Natural killer cell treated with Interleukin-12 subunit alpha and Interleukin-12 subunit beta and Interleukin-15 and Interleukin-18, amount 100 ng/mL, for 72 hours (primary cell): ENCODE results near the gene PARP14. TPM values are rescaled to one million over a fixed set of nuclear protein-coding genes. Genes with fewer than 3 reads are reported as not detected.
"Not testable (repeated sequence)": the region's sequence is repeated elsewhere in the genome, so short reads cannot be mapped to it uniquely, and the experiment has no call there.

Source experiments
- ATAC-seq, 2 donors: fragments of 150-1000 bp; cut with Tn5 transposase in 1 of 2; sonication (Bioruptor Pico), chemical (Tn5 transposase) in 1 of 2; 2 replicates each; pipeline ENCODE4 v1.10.0; 2021
- DNase-seq: peaks from one replicate; pipeline ENCODE4 v3.0.0; 2022; ENCODE audit warnings: low spot score
- H3K27ac Mint-ChIP-seq, 2 donors: 1 replicate in 1 of 2; 2 replicates in 1 of 2; pipeline ENCODE4 v1.8.0; 2022; ENCODE audit warnings: mixed read lengths in 2 of 2, mild to moderate bottlenecking in 1 of 2, moderate library complexity in 1 of 2
- H3K27me3 Mint-ChIP-seq, 2 donors: 1 replicate in 1 of 2; 2 replicates in 1 of 2; pipeline ENCODE4 v1.8.0; 2022; ENCODE audit warnings: mixed read lengths in 2 of 2
- H3K36me3 Mint-ChIP-seq: one replicate; pipeline ENCODE4 v1.8.0; 2022; ENCODE audit warnings: mixed read lengths
- H3K4me1 Mint-ChIP-seq, 2 donors: 1 replicate in 1 of 2; 2 replicates in 1 of 2; pipeline ENCODE4 v1.8.0; 2022; ENCODE audit warnings: low read depth in 2 of 2, mixed read lengths in 2 of 2, mild to moderate bottlenecking in 1 of 2
- H3K4me3 Mint-ChIP-seq: one replicate; pipeline ENCODE4 v1.8.0; 2022; ENCODE audit warnings: mixed read lengths
- H3K9me3 Mint-ChIP-seq: 2 replicates; pipeline ENCODE4 v1.8.0; 2022; ENCODE audit warnings: mixed read lengths
- total RNA-seq, 2 donors: library from RNA; stranded (reverse); gene quantifications; one replicate each; pipeline ENCODE4 v1.2.3, GENCODE V29; 2022

PARP14 gene
- total RNA-seq, 2 donors from 2014 or later, result 142 to 143 TPM

DNA sequence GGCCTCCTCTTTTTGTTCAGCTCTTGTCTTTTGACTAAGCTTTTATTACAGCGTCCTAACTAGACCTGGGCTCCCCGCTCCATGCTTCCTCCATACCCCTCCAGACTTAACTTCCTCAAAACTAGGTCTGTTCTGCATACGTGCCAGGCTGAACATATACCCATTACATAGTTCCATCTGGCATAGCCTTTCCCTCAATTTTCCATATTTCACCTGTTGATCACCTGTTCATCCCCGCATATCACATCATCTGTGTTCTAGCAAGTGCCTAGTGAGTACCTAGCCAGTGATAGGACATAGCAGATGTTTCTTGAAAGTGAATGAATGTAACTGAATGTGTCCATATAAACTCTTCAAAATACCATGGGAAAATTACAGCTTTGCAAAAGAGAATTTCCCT lies 36.0 kb downstream of the PARP14 start:
- Mint-ChIP-seq H3K36me3 (peaks cover 71% of the 10 kb centered on the region), H3K27ac (no peak overlapping the region), H3K27me3 (no peaks in the 10 kb centered on the region), H3K4me3 (no peak overlapping the region), H3K4me1 (peaks cover 4 to 6% of the 10 kb centered on the region in 2 donors), H3K9me3 (no peaks in the 10 kb centered on the region)
- no peak for ATAC-seq
- no peak for DNase-seq

DNA sequence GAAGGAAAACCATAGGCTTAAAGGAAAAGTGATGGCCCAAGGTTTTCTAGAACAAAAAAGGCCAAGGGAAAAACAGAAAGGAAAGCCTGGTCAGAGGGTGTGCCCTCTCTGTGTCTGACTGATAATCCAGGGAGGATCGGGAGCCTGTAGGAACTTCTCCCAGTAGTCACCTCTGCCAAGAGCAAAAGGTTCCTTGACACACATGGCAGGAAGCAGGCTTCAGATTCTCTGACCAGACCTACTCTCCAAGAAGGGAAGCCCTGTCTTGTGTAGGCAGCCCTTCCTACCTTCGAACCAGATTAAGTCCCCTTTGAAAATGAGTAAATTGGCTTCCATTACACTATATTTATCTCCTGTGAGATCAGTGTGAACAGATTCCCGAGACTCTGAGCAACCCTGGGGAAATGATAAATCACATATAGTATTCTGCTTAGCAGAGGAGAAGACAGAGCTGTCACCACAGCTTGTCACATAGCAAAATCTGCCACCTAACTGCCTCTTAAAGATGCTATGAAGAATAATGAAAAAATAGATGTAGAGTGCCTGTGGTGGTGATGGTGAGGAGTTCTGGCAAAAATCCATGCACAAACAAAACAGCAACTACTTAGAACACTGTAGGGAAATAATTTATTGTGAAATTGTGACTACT lies 38.8 kb downstream of the PARP14 start:
- Mint-ChIP-seq H3K27ac (peak overlapping the region in 1 of 2 donors; percentile 24), H3K27me3 (no peaks in the 10 kb centered on the region), H3K4me1 (peaks cover 0 to 2% of the 10 kb centered on the region in 2 donors), H3K36me3 (peaks cover 67% of the 10 kb centered on the region), H3K4me3 (no peak overlapping the region), H3K9me3 (no peaks in the 10 kb centered on the region)
- ATAC-seq (no peak), DNase-seq (no peak)

GRCh38 chr3:122725106-122725505 lies 44.5 kb downstream of the PARP14 start:
- ATAC-seq (no peak), DNase-seq (no peak)
- H3K9me3 Mint-ChIP-seq, result no peaks in the 10 kb centered on the region
- H3K27ac Mint-ChIP-seq, result no peak overlapping the region
- H3K4me3 Mint-ChIP-seq, result no peak overlapping the region
- H3K36me3 Mint-ChIP-seq, result peaks cover 42% of the 10 kb centered on the region
- H3K4me1 Mint-ChIP-seq, result peaks cover 0 to 2% of the 10 kb centered on the region in 2 donors
- no peaks in the 10 kb centered on the region for H3K27me3 Mint-ChIP-seq

- DNase-seq (no peak), ATAC-seq (no peak)
- H3K4me3 Mint-ChIP-seq, result no peak overlapping the region
- H3K4me1 Mint-ChIP-seq, result peaks cover 4 to 6% of the 10 kb centered on the region in 2 donors
- H3K9me3 Mint-ChIP-seq, result no peaks in the 10 kb centered on the region
- peaks cover 34% of the 10 kb centered on the region for H3K36me3 Mint-ChIP-seq
- no peak overlapping the region for H3K27ac Mint-ChIP-seq
- no peaks in the 10 kb centered on the region for H3K27me3 Mint-ChIP-seq
Observed at GRCh38 chr3:122727294-122727693, 46.7 kb downstream of the PARP14 start.

DNA sequence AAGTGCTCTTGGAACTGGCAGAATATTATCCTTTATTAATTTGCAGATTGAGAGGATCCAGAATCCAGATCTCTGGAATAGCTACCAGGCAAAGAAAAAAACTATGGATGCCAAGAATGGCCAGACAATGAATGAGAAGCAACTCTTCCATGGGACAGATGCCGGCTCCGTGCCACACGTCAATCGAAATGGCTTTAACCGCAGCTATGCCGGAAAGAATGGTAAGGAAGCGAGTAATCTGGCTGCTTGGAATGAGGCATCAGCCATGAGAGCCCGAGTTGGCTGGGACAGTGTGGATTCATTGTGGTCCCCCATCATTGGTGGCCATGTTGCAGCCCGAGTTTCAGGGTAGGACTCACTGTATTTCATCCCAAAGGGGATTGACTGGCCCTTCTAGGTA lies 47.1 kb downstream of the PARP14 start:
- Mint-ChIP-seq H3K27me3 (no peaks in the 10 kb centered on the region), H3K9me3 (no peaks in the 10 kb centered on the region), H3K4me3 (no peak overlapping the region), H3K36me3 (peaks cover 30% of the 10 kb centered on the region), H3K4me1 (peaks cover 4 to 6% of the 10 kb centered on the region in 2 donors), H3K27ac (no peak overlapping the region)
- ATAC-seq (no peak), DNase-seq (no peak)

- Mint-ChIP-seq H3K36me3 (peaks cover 28% of the 10 kb centered on the region), H3K27me3 (no peaks in the 10 kb centered on the region), H3K4me3 (no peak overlapping the region), H3K27ac (no peak overlapping the region), H3K9me3 (no peaks in the 10 kb centered on the region), H3K4me1 (peaks cover 4 to 6% of the 10 kb centered on the region in 2 donors)
- no peak for ATAC-seq
- DNase-seq, result no peak
Observed at GRCh38 chr3:122728186-122728585, 47.5 kb downstream of the PARP14 start.

DNA sequence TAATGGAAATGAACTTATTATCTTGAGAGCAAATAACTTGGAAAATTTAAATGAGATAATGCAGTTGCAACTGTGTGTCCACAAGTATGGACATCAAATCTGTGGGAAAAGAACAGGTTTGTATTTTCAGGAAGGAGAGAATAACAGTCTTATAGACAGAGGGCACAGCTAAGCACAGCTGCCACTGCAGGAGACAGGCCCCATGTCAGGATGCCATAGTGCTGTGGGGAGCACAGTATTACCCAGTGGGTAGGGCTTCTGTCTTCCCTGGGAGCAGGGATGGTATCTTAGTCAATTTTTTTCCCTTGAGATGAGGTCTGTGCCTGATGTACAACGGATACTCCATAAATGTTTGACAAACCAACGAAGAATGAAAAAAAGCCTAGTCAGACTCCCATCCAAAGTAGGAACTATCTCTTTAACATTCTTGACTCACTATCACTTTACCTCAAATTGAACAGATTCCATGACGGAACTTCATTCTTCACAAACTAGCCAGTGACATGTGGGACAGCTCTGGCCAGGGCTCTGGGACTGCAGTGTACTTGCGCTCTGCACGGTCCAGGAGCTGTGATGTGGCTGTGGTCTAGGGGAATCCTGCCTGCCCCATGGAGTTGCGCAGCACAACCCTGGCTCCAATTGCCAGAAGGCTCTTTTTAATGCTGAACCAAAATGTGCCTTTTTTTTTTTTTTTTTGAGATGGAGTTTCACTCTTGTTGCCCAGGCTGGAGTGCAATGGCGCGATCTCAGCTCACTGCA lies 48.3 kb downstream of the PARP14 start:
- Mint-ChIP-seq H3K4me3 (no peak overlapping the region), H3K4me1 (peaks cover 4 to 10% of the 10 kb centered on the region in 2 donors), H3K27ac (no peak overlapping the region), H3K27me3 (no peaks in the 10 kb centered on the region), H3K9me3 (no peaks in the 10 kb centered on the region), H3K36me3 (peaks cover 30% of the 10 kb centered on the region)
- DNase-seq, result no peak
- ATAC-seq, result no peak

GRCh38 chr3:122730240-122730639 lies 49.6 kb downstream of the PARP14 start:
- Mint-ChIP-seq H3K4me3 (no peak overlapping the region), H3K36me3 (peaks cover 31% of the 10 kb centered on the region), H3K27ac (no peak overlapping the region), H3K9me3 (no peaks in the 10 kb centered on the region), H3K4me1 (peaks cover 4 to 12% of the 10 kb centered on the region in 2 donors), H3K27me3 (no peaks in the 10 kb centered on the region)
- no peak for ATAC-seq
- no peak for DNase-seq

GRCh38 chr3:122732682-122733525 lies 52.3 kb downstream of the PARP14 start:
- not testable (repeated sequence) for ATAC-seq, H3K9me3 Mint-ChIP-seq, H3K27ac Mint-ChIP-seq, H3K4me1 Mint-ChIP-seq, DNase-seq, H3K27me3 Mint-ChIP-seq, H3K4me3 Mint-ChIP-seq
- peaks cover 15% of the 10 kb centered on the region for H3K36me3 Mint-ChIP-seq

DNA sequence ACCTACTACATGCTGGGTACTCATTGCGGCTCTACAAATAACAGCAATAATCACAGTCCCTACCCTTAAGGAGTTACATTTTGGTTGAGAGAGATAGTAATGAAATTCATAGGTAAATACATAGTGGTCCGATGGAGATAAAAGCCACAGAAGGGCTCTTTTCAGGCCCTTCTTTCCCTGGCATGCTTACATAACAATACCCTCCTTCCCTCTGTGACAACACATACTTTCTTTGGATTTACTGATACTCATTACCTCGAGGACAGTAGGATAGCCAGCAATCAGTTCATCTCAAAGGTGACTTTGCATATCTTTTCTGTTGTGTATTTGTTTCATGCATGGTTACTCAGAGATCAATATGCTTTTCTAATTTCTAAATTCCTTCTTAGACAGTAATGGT lies 58.5 kb downstream of the PARP14 start:
- DNase-seq (no peak), ATAC-seq (no peak)
- Mint-ChIP-seq H3K27ac (no peak overlapping the region), H3K36me3 (peaks cover 15% of the 10 kb centered on the region), H3K27me3 (no peaks in the 10 kb centered on the region), H3K4me3 (no peak overlapping the region), H3K9me3 (no peaks in the 10 kb centered on the region), H3K4me1 (peaks cover 0 to 4% of the 10 kb centered on the region in 2 donors)

GRCh38 chr3:122742234-122742633 lies 61.6 kb downstream of the PARP14 start:
- Mint-ChIP-seq H3K27me3 (no peaks in the 10 kb centered on the region), H3K27ac (no peak overlapping the region), H3K36me3 (peaks cover 14% of the 10 kb centered on the region), H3K4me1 (peaks cover 0 to 4% of the 10 kb centered on the region in 2 donors), H3K4me3 (no peak overlapping the region), H3K9me3 (no peaks in the 10 kb centered on the region)
- no peak for DNase-seq
- no peak for ATAC-seq

- ATAC-seq (no peak), DNase-seq (no peak)
- peaks cover 0 to 4% of the 10 kb centered on the region in 2 donors for H3K4me1 Mint-ChIP-seq
- no peak overlapping the region for H3K4me3 Mint-ChIP-seq
- no peaks in the 10 kb centered on the region for H3K9me3 Mint-ChIP-seq
- H3K27ac Mint-ChIP-seq, result no peak overlapping the region
- H3K27me3 Mint-ChIP-seq, result no peaks in the 10 kb centered on the region
- peaks cover 14% of the 10 kb centered on the region for H3K36me3 Mint-ChIP-seq
Observed at GRCh38 chr3:122743581-122744120, 63.0 kb downstream of the PARP14 start.

DNA sequence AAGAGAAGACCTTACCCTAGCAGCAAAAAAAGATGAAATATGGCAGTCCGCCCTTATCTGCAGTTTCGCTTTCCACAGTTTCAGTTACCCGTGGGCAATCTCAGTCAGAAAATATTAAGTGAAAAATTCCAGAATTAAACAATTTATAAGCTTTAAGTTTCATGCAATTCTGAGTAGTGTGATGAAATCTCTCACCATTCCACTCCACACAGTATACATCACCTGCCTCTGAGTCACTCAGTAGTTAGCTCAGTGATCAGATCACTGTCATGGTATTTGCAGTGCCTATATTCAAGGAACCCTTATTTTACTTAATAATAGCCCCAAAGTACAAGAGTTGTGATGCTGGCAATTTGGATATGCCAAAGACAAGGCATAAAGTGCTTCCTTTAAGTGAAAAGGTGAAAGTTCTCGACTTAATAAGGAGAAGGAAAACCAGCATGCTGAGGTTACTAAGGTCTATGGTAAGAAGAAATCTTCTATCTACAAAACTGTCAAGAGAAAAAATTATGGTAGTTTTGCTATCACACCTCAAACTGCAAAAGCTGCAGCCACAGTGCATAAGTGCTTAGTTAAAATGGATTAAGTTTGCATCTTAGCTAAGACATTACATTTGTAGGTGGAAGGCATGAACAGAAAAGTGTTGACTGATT lies 64.9 kb downstream of the PARP14 start:
- Mint-ChIP-seq H3K36me3 (peaks cover 3% of the 10 kb centered on the region), H3K27me3 (no peaks in the 10 kb centered on the region), H3K9me3 (no peaks in the 10 kb centered on the region), H3K27ac (no peak overlapping the region), H3K4me3 (no peak overlapping the region), H3K4me1 (peaks cover 0 to 3% of the 10 kb centered on the region in 2 donors)
- DNase-seq (no peak), ATAC-seq (peak in 1 of 2 donors; percentile 59)
